Measurements from ENCODE around the gene RASGEF1C.

RASGEF1C gene

DNA sequence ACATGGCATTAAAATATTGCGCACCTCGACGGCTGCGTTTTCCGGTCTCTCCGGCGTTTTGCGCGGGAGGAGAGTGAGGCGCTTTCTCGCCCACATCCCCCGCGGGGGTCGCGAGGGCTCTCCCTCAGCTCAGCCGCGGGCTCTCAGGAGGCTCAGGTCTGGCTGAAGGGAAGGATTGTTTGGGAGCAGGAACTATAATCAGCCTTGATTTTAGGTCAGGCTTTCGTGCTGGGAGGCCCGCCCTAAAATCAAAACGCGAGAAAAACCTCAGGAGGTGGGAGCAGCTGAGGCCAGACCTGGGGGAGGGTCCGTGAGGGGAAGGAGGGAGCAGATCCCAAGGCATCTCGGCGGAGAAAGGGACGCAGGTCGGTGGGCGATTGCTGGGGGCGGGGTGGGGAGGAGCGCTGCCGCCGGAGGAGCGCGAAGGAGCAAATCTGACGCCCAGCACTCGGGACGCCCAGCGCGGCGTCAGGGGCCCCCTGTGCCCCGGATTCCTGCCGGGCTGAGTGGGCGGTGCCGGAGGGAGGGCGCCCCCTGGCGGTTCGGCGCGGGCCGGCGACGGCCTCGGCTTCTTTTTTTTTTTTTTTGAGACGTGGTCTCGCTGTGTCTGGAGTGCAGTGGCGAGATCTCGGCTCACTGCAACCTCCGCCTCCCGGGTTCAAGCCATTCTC, 118.8 kb downstream of the RASGEF1C start (continued):
- TF ChIP-seq ZNF449 (tag by site-specific recombination; IDR thresholded peaks at IDR 0.05), result peak; percentile 89
- no peak for TF ChIP-seq ZBTB6 (tag by site-specific recombination; IDR thresholded peaks at IDR 0.05)
- TF ChIP-seq ZBTB21 (tag by site-specific recombination; IDR thresholded peaks at IDR 0.05), result no peak
- TF ChIP-seq, protein P1, sequence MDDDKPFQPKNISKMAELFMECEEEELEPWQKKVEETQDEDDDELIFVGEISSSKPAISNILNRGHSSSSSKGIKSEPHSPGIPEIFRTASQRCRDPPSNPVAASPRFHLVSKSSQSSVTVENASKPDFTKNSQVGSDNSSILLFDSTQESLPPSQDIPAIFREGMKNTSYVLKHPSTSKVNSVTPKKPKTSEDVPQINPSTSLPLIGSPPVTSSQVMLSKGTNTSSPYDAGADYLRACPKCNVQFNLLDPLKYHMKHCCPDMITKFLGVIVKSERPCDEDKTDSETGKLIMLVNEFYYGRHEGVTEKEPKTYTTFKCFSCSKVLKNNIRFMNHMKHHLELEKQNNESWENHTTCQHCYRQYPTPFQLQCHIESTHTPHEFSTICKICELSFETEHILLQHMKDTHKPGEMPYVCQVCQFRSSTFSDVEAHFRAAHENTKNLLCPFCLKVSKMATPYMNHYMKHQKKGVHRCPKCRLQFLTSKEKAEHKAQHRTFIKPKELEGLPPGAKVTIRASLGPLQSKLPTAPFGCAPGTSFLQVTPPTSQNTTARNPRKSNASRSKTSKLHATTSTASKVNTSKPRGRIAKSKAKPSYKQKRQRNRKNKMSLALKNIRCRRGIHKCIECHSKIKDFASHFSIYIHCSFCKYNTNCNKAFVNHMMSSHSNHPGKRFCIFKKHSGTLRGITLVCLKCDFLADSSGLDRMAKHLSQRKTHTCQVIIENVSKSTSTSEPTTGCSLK (tag by site-specific recombination; IDR thresholded peaks at IDR 0.05), result no peak
- peak; percentile 80 for TF ChIP-seq ZXDB (tag by site-specific recombination; IDR thresholded peaks at IDR 0.05)
- TF ChIP-seq, protein P2, sequence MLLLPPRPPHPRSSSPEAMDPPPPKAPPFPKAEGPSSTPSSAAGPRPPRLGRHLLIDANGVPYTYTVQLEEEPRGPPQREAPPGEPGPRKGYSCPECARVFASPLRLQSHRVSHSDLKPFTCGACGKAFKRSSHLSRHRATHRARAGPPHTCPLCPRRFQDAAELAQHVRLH (tag by site-specific recombination; IDR thresholded peaks at IDR 0.05), result peak; percentile 90
- peak; percentile 61 for TF ChIP-seq KLF10 (tag by site-specific recombination; IDR thresholded peaks at IDR 0.05)
- no peak for TF ChIP-seq ZSCAN23 (tag by site-specific recombination; IDR thresholded peaks at IDR 0.05)
- TF ChIP-seq ZNF16 (tag by site-specific recombination; IDR thresholded peaks at IDR 0.05; ENCODE audit: low read depth), result no peak
- 0 out of 2 replicates have a peak, but pooled peaks have one; percentile 69 for TF ChIP-seq ZBTB1 (tag by site-specific recombination; IDR thresholded peaks at IDR 0.05)
- peak; percentile 61; the same call in 1 of the 2 replicates for TF ChIP-seq ZBTB48 (tag by site-specific recombination; IDR thresholded peaks at IDR 0.05)
- no peak for TF ChIP-seq ZNF221 (tag by site-specific recombination; IDR thresholded peaks at IDR 0.05; ENCODE audit: borderline replicate concordance)
- TF ChIP-seq ZNF239 (tag by site-specific recombination; IDR thresholded peaks at IDR 0.05), result no peak
- TF ChIP-seq, protein P3, sequence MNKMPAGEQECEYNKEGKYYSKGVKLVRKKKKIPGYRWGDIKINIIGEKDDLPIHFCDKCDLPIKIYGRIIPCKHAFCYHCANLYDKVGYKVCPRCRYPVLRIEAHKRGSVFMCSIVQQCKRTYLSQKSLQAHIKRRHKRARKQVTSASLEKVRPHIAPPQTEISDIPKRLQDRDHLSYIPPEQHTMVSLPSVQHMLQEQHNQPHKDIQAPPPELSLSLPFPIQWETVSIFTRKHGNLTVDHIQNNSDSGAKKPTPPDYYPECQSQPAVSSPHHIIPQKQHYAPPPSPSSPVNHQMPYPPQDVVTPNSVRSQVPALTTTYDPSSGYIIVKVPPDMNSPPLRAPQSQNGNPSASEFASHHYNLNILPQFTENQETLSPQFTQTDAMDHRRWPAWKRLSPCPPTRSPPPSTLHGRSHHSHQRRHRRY (tag by site-specific recombination; IDR thresholded peaks at IDR 0.05), result no peak
- TF ChIP-seq ZNF24 (tag by site-specific recombination; IDR thresholded peaks at IDR 0.05), result peak; percentile 58; the same call in 1 of the 2 replicates
- TF ChIP-seq ZNF473 (tag by site-specific recombination; IDR thresholded peaks at IDR 0.05), result no peak
- TF ChIP-seq ZNF19 (tag by site-specific recombination; IDR thresholded peaks at IDR 0.05; ENCODE audit: low read depth), result no peak
- TF ChIP-seq, protein P4, sequence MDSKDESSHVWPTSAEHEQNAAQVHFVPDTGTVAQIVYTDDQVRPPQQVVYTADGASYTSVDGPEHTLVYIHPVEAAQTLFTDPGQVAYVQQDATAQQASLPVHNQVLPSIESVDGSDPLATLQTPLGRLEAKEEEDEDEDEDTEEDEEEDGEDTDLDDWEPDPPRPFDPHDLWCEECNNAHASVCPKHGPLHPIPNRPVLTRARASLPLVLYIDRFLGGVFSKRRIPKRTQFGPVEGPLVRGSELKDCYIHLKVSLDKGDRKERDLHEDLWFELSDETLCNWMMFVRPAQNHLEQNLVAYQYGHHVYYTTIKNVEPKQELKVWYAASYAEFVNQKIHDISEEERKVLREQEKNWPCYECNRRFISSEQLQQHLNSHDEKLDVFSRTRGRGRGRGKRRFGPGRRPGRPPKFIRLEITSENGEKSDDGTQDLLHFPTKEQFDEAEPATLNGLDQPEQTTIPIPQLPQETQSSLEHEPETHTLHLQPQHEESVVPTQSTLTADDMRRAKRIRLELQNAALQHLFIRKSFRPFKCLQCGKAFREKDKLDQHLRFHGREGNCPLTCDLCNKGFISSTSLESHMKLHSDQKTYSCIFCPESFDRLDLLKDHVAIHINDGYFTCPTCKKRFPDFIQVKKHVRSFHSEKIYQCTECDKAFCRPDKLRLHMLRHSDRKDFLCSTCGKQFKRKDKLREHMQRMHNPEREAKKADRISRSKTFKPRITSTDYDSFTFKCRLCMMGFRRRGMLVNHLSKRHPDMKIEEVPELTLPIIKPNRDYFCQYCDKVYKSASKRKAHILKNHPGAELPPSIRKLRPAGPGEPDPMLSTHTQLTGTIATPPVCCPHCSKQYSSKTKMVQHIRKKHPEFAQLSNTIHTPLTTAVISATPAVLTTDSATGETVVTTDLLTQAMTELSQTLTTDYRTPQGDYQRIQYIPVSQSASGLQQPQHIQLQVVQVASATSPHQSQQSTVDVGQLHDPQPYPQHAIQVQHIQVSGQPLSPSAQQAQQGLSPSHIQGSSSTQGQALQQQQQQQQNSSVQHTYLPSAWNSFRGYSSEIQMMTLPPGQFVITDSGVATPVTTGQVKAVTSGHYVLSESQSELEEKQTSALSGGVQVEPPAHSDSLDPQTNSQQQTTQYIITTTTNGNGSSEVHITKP (tag by site-specific recombination; IDR thresholded peaks at IDR 0.05), result peak; percentile 45
- no peak for TF ChIP-seq SETDB1 (IDR thresholded peaks at IDR 0.05; ENCODE audit: insufficient read length, low read length)
- TF ChIP-seq REPIN1 (tag by site-specific recombination; IDR thresholded peaks at IDR 0.05; ENCODE audit: low read depth), result no peak
- no peak for TF ChIP-seq ZNF121 (tag by site-specific recombination; IDR thresholded peaks at IDR 0.05)
- TF ChIP-seq, protein P5, sequence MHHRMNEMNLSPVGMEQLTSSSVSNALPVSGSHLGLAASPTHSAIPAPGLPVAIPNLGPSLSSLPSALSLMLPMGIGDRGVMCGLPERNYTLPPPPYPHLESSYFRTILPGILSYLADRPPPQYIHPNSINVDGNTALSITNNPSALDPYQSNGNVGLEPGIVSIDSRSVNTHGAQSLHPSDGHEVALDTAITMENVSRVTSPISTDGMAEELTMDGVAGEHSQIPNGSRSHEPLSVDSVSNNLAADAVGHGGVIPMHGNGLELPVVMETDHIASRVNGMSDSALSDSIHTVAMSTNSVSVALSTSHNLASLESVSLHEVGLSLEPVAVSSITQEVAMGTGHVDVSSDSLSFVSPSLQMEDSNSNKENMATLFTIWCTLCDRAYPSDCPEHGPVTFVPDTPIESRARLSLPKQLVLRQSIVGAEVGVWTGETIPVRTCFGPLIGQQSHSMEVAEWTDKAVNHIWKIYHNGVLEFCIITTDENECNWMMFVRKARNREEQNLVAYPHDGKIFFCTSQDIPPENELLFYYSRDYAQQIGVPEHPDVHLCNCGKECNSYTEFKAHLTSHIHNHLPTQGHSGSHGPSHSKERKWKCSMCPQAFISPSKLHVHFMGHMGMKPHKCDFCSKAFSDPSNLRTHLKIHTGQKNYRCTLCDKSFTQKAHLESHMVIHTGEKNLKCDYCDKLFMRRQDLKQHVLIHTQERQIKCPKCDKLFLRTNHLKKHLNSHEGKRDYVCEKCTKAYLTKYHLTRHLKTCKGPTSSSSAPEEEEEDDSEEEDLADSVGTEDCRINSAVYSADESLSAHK (tag by site-specific recombination; IDR thresholded peaks at IDR 0.05), result 0 out of 2 replicates have a peak, but pooled peaks have one; percentile 30
- no peak for TF ChIP-seq PRDM1 (tag by site-specific recombination; IDR thresholded peaks at IDR 0.05)
- peak; percentile 38 for TF ChIP-seq ZNF335 (tag by site-specific recombination; conservative IDR thresholded peaks at IDR 0.05)
- no peak for TF ChIP-seq MEIS1 (CRISPR knock-in tag; IDR thresholded peaks at IDR 0.05; ENCODE audit: borderline replicate concordance)
- no peak for TF ChIP-seq ZFP41 (tag by site-specific recombination; IDR thresholded peaks at IDR 0.05; ENCODE audit: borderline replicate concordance)
- TF ChIP-seq ZNF768 (tag by site-specific recombination; IDR thresholded peaks at IDR 0.05), result no peak; the same call in 1 of the 2 replicates
- no peak for TF ChIP-seq ZNF837 (tag by site-specific recombination; IDR thresholded peaks at IDR 0.05)
